ENCODE results near the gene REL.

GRCh38 chr2:60932954-60933353 is 51.6 kb downstream of the REL start:
- TF ChIP-seq YY1 (IDR thresholded peaks at IDR 0.05; ENCODE audit: low read depth) (no peak), CEBPB (IDR thresholded peaks at IDR 0.05) (no peak), MAX (IDR thresholded peaks at IDR 0.05) (no peak), TEAD4 (IDR thresholded peaks at IDR 0.05) (no peak), TCF12 (IDR thresholded peaks at IDR 0.05; ENCODE audit: low read depth) (no peak), TAF1 (IDR thresholded peaks at IDR 0.05; ENCODE audit: low read depth) (no peak), EP300 (IDR thresholded peaks at IDR 0.05; ENCODE audit: borderline replicate concordance) (no peak), RAD21 (IDR thresholded peaks at IDR 0.05; ENCODE audit: low read depth) (no peak), REST (IDR thresholded peaks at IDR 0.05; ENCODE audit: low read depth) (no peak), EGR1 (IDR thresholded peaks at IDR 0.05) (no peak), CREB1 (IDR thresholded peaks at IDR 0.05; ENCODE audit: low read depth) (no peak), ZBTB7A (IDR thresholded peaks at IDR 0.05; ENCODE audit: low read depth) (no peak), NFIC (IDR thresholded peaks at IDR 0.05) (no peak), FOXM1 (IDR thresholded peaks at IDR 0.05; ENCODE audit: borderline replicate concordance, low read depth) (no peak)
